ENCODE measurements around the gene ANKRD65.
"Not testable (repeated sequence)": the region's sequence is repeated elsewhere in the genome, so short reads cannot be mapped to it uniquely, and the experiment has no call there.

Gene ANKRD65

GRCh38 chr1:1430114-1430982, 9.3 kb upstream of the ANKRD65 start:
- no peak for DNase-seq

GRCh38 chr1:1429671-1430073, 8.6 kb upstream of the ANKRD65 start:
- DNase-seq = no peak

DNA sequence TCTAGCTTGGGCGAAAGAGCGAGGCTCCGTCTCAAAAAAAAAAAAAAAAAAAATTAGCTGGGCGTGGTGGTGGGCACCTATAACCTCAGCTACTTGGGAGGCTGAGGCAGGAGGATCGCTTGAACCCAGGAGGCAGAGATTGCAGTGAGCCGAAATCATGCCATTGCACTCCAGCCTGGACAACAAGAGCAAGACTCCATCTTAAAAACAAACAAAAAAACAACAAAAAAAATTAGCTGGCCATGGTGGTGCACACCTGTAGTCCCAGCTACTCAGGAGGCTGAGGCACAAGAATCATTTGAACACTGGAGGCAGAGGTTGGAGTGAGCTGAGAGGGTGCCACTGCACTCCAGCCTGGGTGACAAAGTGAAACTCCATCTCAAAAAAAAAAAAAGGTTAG, 7.9 kb upstream of the ANKRD65 start:
- not testable (repeated sequence) for DNase-seq

DNA sequence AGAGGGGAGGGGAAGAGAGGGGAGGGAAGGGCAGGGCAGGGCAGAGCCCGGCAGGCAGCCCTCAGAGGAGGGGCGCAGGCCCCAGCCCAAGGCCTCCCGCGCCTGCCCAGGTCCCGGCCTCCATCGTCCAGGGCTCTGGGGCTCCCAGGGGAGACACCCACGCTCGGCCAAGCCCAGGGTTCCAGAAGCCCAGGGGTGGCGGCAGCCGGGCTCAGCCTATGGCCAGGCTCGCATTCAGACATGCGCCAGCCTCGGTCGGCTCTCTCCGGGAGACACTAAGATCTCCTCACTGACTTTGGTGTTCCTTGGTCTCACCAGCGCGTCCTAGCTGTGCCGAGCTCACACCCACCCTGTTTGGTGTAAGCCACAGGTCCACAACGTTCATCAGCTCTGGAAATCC, 7.1 kb upstream of the ANKRD65 start:
- DNase-seq = no peak

DNA sequence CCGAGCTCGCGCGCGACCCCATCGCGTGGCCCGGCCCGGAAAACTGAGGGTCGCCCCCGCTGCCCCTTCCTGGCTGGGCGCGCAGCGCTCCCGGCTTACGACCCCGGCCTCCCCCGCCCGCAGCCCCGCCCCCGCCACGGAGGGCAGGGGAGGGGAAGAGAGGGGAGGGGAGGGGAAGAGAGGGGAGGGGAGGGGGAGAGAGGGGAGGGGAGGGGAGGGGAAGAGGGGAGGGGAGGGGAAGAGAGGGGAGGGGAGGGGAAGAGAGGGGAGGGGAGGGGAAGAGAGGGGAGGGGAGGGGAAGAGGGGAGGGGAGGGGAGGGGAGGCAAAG, 6.7 kb upstream of the ANKRD65 start:
- DNase-seq = no peak

DNA sequence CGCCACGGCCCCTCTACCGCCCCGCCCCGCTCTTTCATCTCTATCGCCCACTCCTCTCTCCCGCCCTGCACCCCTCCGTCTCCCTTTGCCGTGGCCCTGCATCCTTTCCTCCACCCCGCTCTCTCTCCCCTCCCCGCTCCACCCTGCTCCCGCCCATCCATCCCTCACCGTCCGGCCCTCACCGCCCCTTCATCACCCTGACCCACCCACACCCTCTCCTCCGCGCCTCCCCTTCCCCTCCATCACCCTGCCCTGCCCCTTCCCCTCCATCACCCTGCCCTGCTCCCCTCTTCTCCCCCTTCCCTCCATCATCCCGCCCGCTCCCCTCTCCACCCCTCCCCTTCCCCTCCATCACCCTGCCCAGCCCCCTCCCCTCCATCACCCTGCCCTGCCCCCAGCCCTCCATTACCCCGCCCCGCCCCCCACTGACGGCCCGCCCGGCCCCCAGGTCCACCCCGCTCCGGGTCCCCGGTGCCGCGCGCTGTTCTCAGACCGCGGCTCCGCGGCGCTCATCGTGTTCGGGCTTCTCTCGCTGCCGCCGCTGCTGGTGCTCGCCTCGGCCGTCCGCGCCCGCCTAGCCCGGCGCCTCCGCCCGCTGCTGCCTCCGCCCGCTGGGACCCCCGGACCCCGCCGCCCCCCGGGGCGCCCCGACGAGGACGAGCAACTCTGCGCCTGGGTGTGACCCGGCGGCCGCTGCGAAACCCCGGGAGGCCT, 6.2 kb upstream of the ANKRD65 start:
- DNase-seq = no peak

GRCh38 chr1:1426496-1427105, 5.5 kb upstream of the ANKRD65 start:
- DNase-seq = no peak

DNA sequence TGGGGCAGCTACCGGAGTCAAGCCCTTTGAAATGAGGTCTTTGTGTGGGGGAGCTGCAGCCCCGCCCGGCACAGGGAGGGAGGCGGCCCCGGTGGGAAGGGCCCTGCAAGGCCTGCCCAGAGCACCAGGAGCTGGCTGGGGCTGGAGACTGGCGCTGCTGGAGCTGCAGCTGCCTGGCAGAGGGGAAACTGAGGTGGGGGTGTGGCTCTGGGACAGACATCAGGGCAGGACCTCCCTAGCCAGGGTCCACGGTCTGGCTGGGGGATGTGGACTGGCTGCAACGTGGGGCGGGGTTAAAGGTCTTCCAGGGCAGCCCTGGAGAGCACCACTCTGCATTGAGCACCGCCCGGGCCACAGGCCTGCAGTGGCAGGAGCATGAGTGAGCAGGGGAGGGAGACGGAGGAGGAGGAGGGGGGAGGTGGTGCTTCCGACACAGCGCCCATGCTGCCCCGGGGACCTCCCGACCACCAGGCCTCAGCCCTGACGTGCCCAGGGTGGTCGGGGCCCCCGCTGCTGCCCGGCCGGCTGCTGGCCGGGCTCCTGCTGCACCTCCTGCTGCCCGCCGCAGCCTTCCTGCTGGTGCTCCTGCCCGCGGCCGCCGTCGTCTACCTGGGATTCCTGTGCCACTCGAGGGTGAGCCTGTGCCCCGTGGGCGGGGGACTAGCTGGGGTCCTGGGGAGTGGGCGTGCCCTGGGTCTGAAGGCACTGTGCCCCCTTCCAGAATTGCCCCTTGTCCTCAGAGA, 4.8 kb upstream of the ANKRD65 start:
- no peak for DNase-seq

- no peak for DNase-seq
Observed at GRCh38 chr1:1425426-1425752, 4.3 kb upstream of the ANKRD65 start.

DNA sequence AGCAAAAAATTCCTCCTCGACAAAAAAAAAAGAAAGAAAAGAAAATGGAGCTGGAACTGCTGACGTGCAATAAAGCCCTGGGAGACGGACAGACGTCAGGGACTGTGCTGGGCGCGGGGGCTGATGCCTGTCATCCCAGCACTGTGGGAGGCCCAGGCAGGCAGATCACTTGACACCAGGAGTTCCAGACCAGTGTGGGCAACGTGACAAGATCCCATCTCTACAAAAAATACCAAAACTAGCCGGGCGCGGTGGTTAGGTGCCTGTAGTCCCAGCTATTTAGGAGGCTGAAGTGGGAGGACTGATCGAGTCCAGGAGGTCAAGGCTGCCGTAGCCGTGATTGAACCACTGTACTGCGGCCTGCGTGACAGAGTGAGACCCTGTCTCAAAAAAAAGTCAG, 3.6 kb upstream of the ANKRD65 start:
- DNase-seq = no peak

DNA sequence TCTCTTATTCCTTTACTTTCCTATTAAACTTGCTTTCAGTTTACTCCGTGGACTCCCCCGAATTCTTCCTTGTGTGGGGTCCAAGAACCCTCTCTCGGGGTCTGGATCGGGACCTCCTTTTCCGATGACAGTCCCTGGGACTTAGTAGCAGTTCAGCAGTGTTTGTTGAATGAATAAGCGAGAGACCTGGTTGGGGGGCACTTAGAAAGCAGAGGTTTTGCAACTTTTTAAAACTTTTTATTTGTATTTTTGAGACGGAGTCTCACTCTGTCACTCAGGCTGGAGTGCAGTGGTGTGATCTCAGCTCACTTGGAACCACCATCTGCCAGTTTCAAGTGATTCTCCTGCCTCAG, 2.1 kb upstream of the ANKRD65 start:
- DNase-seq = no peak

DNA sequence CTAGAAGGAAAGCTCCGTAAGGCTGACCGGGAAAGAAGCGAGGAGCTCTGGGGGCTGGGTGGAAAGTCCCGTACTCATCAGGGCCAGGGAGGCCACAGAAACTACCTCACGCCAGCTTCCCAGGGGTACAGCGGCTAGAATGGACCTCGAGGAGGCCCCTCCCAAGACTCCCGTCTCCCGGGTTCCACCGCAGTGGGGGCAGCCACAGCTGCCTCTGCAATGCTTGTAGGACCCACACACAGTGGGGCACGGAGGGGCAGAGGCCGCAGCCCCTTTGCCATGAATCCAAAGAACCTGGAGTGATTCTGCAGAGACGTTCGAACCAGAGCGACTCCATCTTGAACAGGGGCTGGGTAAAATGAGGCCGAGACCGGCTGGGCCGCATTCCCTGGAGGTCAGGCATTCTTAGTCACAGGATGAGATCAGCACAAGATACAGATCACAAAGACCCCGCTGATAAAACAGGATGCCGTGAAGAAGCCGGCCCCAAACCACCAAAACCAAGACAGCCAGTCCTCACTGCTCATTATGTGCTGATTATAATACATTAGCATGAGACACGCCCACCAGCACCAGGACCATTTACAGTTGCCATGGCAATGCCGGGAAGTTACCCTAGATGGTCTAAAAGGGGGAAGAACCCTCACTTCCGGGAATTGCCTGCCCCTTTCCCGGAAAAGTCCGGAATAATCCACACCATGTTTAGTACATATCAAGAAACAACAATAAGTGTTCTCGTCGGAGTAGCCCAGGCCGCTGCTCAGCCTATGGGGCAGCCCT, 1.6 kb upstream of the ANKRD65 start:
- DNase-seq = no peak

DNA sequence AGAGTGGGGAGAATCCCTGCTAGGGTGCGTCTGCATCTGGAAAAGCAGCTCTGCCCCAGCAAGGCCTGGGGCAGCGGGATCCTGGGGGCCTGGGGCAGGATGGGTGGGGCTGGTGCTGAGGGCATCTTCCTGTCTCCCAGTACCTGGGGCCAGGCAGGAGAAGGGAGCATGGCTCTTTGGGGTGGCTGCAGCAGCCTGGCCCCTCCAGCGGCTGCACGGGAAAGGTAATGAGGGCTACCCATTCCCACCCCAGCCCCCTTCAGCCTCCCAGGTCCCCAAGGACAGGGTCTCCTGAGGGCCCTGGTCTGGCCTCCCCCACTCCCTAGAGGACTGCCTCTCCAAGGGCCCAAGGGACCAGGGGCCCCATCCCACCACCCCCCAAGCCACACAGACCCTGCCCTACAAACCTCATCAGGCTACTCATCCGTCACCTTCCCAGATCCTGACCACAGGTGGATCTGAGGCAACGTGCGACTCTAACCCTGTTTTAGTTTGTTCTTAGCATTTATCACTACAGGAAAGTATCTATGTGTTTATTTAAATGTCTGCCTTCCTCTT, 910 bp upstream of the ANKRD65 start:
- no peak for DNase-seq

GRCh38 chr1:1420654-1421141, 378 bp downstream of the ANKRD65 start:
- no peak for DNase-seq

DNA sequence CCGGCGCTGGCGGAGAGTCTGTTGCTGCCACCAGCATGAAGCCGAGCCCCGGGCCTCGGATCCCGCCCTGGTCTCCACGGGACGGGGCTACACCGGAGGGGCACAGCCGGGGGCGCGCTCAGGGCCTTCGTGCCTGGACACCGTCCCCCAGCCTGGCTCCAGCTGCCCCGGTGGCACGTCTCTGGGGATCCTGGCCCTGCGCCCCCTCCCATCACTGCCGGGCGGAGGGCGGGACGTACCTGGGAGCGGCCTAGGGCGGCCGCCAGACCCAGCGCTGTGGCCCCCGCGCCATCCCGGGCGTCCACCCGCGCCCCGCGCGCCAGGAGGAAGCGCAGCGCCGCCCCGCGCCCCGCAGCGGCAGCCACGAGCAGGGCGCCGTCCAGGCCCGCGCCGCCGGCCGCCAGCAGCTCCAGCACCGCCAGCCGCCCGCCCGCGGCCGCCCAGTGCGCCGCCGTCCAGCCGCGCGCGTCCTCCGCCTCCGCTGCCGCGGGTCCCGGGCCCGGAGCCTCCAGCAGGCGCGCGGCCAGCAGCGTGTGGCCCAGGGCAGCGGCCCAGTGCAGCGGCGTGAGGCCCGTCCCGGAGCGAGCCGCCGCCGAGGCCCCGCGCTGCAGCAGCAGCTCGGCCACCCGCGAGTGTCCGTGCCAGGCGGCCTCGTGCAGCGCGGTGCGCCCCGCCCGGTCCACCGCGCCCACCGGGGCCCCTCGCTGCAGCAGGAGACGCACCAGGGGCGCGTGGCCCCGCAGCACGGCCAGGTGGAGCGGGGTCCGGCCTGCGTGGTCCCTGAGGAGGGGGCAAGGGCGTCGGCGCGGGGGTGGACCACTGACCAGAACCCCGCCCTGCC, 1.0 kb downstream of the ANKRD65 start:
- no peak for DNase-seq

DNA sequence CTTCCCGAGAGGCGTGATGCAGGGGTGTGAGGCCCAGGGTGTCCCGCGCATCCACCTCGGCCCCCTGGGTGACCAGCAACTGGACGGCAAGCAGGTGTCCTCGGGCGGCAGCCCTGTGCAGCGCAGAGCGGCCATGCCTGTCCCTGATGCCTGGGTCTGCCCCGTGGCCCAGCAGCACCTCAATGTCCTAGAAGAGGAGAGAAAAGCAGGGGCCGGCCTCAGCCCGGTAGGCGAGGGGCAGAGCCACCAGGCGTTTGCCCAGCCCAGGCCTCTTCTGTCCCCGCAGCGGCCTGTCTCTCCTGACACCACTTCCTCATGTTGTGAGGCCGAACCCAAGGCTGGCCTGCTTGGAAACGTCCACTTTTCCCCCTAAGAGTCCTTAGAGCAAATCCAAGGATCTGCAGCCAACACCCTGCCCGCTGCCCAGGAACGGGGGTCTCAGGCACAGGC, 1.7 kb downstream of the ANKRD65 start:
- no peak for DNase-seq

DNA sequence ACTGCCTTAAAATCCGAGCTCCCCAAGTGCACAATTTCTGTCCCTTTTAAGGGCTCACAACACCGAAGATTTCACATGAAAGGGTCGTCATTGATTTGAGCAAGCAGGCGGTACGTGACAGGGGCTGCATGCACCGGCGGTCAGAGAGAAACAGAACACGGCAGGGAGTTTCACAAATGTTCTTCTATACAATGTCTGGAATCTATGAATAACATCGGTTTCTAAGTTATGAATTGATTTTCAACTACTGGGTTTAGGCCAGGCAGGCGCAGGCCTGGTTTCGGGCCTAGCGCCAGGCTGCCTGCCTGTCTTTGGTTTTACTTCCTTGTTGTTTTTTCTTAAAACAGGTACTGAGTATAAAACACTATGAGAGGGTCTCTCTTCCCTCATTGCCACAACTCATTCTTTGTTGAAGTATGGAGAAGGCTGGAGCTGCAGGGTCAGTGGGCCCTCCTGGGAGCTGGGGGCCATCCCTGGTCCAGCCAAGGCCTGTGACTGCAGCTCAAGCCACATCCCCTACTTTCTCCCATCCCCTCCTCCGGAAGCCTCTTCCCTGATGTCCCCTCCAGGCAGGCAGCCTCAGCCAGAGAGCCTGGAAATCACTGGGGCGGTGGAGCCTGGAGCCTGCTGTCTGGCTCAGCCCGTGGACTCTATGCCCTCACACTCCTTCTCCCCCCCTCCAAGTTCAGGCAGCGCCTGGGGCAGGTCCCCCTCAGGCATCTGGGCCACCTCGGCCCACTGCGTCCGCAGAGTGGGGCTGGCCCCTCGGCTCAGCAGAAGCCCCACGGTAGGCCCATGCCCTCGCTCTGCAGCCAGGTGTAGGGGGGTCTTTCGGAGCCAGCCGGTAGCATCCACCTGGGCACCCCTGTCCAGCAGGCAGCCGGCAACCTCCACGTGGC, 2.4 kb downstream of the ANKRD65 start:
- DNase-seq = no peak

GRCh38 chr1:1417825-1418463, 3.1 kb downstream of the ANKRD65 start:
- not testable (repeated sequence) for DNase-seq

DNA sequence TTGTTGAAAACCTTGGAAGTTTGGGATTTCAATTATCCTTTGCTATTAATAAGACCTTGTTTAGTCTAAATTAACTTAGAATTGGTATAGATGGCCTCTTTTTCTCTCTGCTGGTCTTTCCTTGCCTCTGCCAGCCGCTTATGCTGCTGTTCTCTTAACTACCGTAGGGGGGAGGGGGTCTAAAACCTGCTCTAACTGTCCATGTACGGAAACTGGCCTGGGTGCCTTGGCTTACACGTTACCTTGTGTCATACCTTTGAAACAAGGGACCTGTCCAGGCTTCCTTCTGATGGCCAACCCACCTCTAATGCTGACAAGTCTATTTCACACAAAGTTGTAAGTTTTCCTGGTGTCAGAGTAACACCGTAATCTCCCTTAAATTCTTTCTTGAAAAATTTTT, 3.7 kb downstream of the ANKRD65 start:
- not testable (repeated sequence) for DNase-seq

- DNase-seq = no peak
Observed at GRCh38 chr1:1415751-1416150, 5.3 kb downstream of the ANKRD65 start.
